ENCODE results near the gene C1orf56.

Gene C1orf56

GRCh38 chr1:151009206-151009587, 38.4 kb upstream of the C1orf56 start:
- Histone ChIP-seq H3K4me3 (ENCODE audit: insufficient read length, low read depth) (peak overlapping the region; percentile 90), H3K4me1 (ENCODE audit: insufficient read depth, insufficient read length) (peaks cover 6% of the 10 kb centered on the region)
- no peak for TF ChIP-seq YY1 (IDR thresholded peaks at IDR 0.05; ENCODE audit: insufficient read depth, insufficient read length)
- TF ChIP-seq ZNF274 (IDR thresholded peaks at IDR 0.05; ENCODE audit: low read depth, low read length), result no peak
- no peak for TF ChIP-seq SUZ12 (IDR thresholded peaks at IDR 0.05; ENCODE audit: extremely low read depth, insufficient read depth, insufficient read length)

GRCh38 chr1:151009674-151010345, 37.7 kb upstream of the C1orf56 start:
- Histone ChIP-seq H3K4me3 (ENCODE audit: insufficient read length, low read depth) (no peak overlapping the region), H3K9ac (ENCODE audit: insufficient read length, low read depth) (no peak overlapping the region), H3K9me3 (ENCODE audit: insufficient read depth, low read length) (no peaks in the 10 kb centered on the region), H3K4me1 (ENCODE audit: insufficient read depth, insufficient read length) (peaks cover 6% of the 10 kb centered on the region), H3K36me3 (ENCODE audit: insufficient read depth, insufficient read length, low read length) (peaks cover 4% of the 10 kb centered on the region), H3K27me3 (ENCODE audit: insufficient read depth, insufficient read length) (no peaks in the 10 kb centered on the region)
- DNase-seq (ENCODE audit: low read depth, low spot score), result no peak
- no peak for TF ChIP-seq YY1 (IDR thresholded peaks at IDR 0.05; ENCODE audit: insufficient read depth, insufficient read length)
- no peak for TF ChIP-seq ZNF274 (IDR thresholded peaks at IDR 0.05; ENCODE audit: low read depth, low read length)
- TF ChIP-seq SUZ12 (IDR thresholded peaks at IDR 0.05; ENCODE audit: extremely low read depth, insufficient read depth, insufficient read length), result no peak

More at GRCh38 chr1:151009206-151009587, 38.4 kb upstream of the C1orf56 start:
- DNase-seq (ENCODE audit: low read depth, low spot score), result no peak
- Histone ChIP-seq H3K36me3 (ENCODE audit: insufficient read depth, insufficient read length, low read length) (peaks cover 4% of the 10 kb centered on the region), H3K9me3 (ENCODE audit: insufficient read depth, low read length) (no peaks in the 10 kb centered on the region), H3K27me3 (ENCODE audit: insufficient read depth, insufficient read length) (no peaks in the 10 kb centered on the region), H3K9ac (ENCODE audit: insufficient read length, low read depth) (peak overlapping the region; percentile 97)

GRCh38 chr1:151010346-151010726, 37.2 kb upstream of the C1orf56 start:
- TF ChIP-seq YY1 (IDR thresholded peaks at IDR 0.05; ENCODE audit: insufficient read depth, insufficient read length) (no peak), ZNF274 (IDR thresholded peaks at IDR 0.05; ENCODE audit: low read depth, low read length) (no peak), SUZ12 (IDR thresholded peaks at IDR 0.05; ENCODE audit: extremely low read depth, insufficient read depth, insufficient read length) (no peak)
- Histone ChIP-seq H3K4me1 (ENCODE audit: insufficient read depth, insufficient read length) (peaks cover 6% of the 10 kb centered on the region), H3K36me3 (ENCODE audit: insufficient read depth, insufficient read length, low read length) (peaks cover 4% of the 10 kb centered on the region), H3K4me3 (ENCODE audit: insufficient read length, low read depth) (no peak overlapping the region), H3K27me3 (ENCODE audit: insufficient read depth, insufficient read length) (no peaks in the 10 kb centered on the region), H3K9ac (ENCODE audit: insufficient read length, low read depth) (no peak overlapping the region), H3K9me3 (ENCODE audit: insufficient read depth, low read length) (no peaks in the 10 kb centered on the region)
- no peak for DNase-seq (ENCODE audit: low read depth, low spot score)

GRCh38 chr1:151011154-151011850, 36.2 kb upstream of the C1orf56 start:
- no peak overlapping the region for H3K4me3 ChIP-seq (ENCODE audit: insufficient read length, low read depth)
- H3K4me1 ChIP-seq (ENCODE audit: insufficient read depth, insufficient read length), result peaks cover 6% of the 10 kb centered on the region
- H3K27me3 ChIP-seq (ENCODE audit: insufficient read depth, insufficient read length), result no peaks in the 10 kb centered on the region
- TF ChIP-seq SUZ12 (IDR thresholded peaks at IDR 0.05; ENCODE audit: extremely low read depth, insufficient read depth, insufficient read length) (no peak), ZNF274 (IDR thresholded peaks at IDR 0.05; ENCODE audit: low read depth, low read length) (no peak), YY1 (IDR thresholded peaks at IDR 0.05; ENCODE audit: insufficient read depth, insufficient read length) (no peak)
- H3K36me3 ChIP-seq (ENCODE audit: insufficient read depth, insufficient read length, low read length), result peaks cover 8% of the 10 kb centered on the region
- DNase-seq (ENCODE audit: low read depth, low spot score), result no peak
- no peaks in the 10 kb centered on the region for H3K9me3 ChIP-seq (ENCODE audit: insufficient read depth, low read length)
- peak overlapping the region; percentile 16 for H3K9ac ChIP-seq (ENCODE audit: insufficient read length, low read depth)

GRCh38 chr1:151012684-151013471, 34.7 kb upstream of the C1orf56 start:
- TF ChIP-seq SUZ12 (IDR thresholded peaks at IDR 0.05; ENCODE audit: extremely low read depth, insufficient read depth, insufficient read length), result no peak
- no peak for TF ChIP-seq YY1 (IDR thresholded peaks at IDR 0.05; ENCODE audit: insufficient read depth, insufficient read length)
- no peak for TF ChIP-seq ZNF274 (IDR thresholded peaks at IDR 0.05; ENCODE audit: low read depth, low read length)
- H3K4me1 ChIP-seq (ENCODE audit: insufficient read depth, insufficient read length), result peaks cover 2% of the 10 kb centered on the region
- peaks cover 10% of the 10 kb centered on the region for H3K36me3 ChIP-seq (ENCODE audit: insufficient read depth, insufficient read length, low read length)
- no peak overlapping the region for H3K9ac ChIP-seq (ENCODE audit: insufficient read length, low read depth)
- no peaks in the 10 kb centered on the region for H3K27me3 ChIP-seq (ENCODE audit: insufficient read depth, insufficient read length)
- H3K9me3 ChIP-seq (ENCODE audit: insufficient read depth, low read length), result no peaks in the 10 kb centered on the region
- H3K4me3 ChIP-seq (ENCODE audit: insufficient read length, low read depth), result no peak overlapping the region
- no peak for DNase-seq (ENCODE audit: low read depth, low spot score)

- peaks cover 2% of the 10 kb centered on the region for H3K4me1 ChIP-seq (ENCODE audit: insufficient read depth, insufficient read length)
- no peaks in the 10 kb centered on the region for H3K9me3 ChIP-seq (ENCODE audit: insufficient read depth, low read length)
- H3K9ac ChIP-seq (ENCODE audit: insufficient read length, low read depth), result no peak overlapping the region
- DNase-seq (ENCODE audit: low read depth, low spot score), result no peak
- no peaks in the 10 kb centered on the region for H3K27me3 ChIP-seq (ENCODE audit: insufficient read depth, insufficient read length)
- H3K4me3 ChIP-seq (ENCODE audit: insufficient read length, low read depth), result no peak overlapping the region
- peaks cover 17% of the 10 kb centered on the region for H3K36me3 ChIP-seq (ENCODE audit: insufficient read depth, insufficient read length, low read length)
- TF ChIP-seq ZNF274 (IDR thresholded peaks at IDR 0.05; ENCODE audit: low read depth, low read length), result no peak
- no peak for TF ChIP-seq SUZ12 (IDR thresholded peaks at IDR 0.05; ENCODE audit: extremely low read depth, insufficient read depth, insufficient read length)
- no peak for TF ChIP-seq YY1 (IDR thresholded peaks at IDR 0.05; ENCODE audit: insufficient read depth, insufficient read length)
These were observed 34.0 kb upstream of the C1orf56 start for GRCh38 chr1:151013518-151013917.
